Bronchial epithelial cell (primary cell): ENCODE results near the gene ARHGAP5. TPM values are rescaled to one million over a fixed set of nuclear protein-coding genes. Genes with fewer than 3 reads are reported as not detected.

Source experiments
- DNase-seq: peaks from one replicate; pipeline ENCODE4 v3.0.0-alpha.2; 2010; ENCODE audit warnings: low read depth
- FAIRE-seq: peaks from 2 replicates; lab custom pipeline; 2011; peaks lifted over from hg19 to GRCh38; lab: Jason Lieb, UNC
- H3K27me3 ChIP-seq: 2 replicates; pipeline ENCODE4 v1.5.1; 2011; ENCODE audit warnings: low read length; ENCODE audit not compliant: control insufficient read depth, insufficient read depth
- H3K36me3 ChIP-seq: 2 replicates; pipeline ENCODE4 v1.5.1; 2011; ENCODE audit warnings: low read length; ENCODE audit not compliant: control insufficient read depth, insufficient read depth
- H3K4me3 ChIP-seq: 2 replicates; pipeline ENCODE4 v1.5.1; 2011; ENCODE audit warnings: mild to moderate bottlenecking, low read depth, low read length, control low read depth
- total RNA-seq: library from RNA; depleted of rRNA; stranded (reverse); fragments of >200 nt; gene quantifications from 2 replicates; pipeline ENCODE4 v1.2.1, GENCODE V29; 2014
- TF ChIP-seq, protein P1 (sequence below): IDR thresholded peaks from 2 replicates; pipeline ENCODE4 v1.5.1; 2011; ENCODE audit warnings: mild to moderate bottlenecking, moderate library complexity, low read length, control low read depth, inconsistent platforms; ENCODE audit not compliant: insufficient read depth, severe bottlenecking

The ARHGAP5 gene
- total RNA-seq, 1 donor from 2014 or later = 139 TPM

DNA sequence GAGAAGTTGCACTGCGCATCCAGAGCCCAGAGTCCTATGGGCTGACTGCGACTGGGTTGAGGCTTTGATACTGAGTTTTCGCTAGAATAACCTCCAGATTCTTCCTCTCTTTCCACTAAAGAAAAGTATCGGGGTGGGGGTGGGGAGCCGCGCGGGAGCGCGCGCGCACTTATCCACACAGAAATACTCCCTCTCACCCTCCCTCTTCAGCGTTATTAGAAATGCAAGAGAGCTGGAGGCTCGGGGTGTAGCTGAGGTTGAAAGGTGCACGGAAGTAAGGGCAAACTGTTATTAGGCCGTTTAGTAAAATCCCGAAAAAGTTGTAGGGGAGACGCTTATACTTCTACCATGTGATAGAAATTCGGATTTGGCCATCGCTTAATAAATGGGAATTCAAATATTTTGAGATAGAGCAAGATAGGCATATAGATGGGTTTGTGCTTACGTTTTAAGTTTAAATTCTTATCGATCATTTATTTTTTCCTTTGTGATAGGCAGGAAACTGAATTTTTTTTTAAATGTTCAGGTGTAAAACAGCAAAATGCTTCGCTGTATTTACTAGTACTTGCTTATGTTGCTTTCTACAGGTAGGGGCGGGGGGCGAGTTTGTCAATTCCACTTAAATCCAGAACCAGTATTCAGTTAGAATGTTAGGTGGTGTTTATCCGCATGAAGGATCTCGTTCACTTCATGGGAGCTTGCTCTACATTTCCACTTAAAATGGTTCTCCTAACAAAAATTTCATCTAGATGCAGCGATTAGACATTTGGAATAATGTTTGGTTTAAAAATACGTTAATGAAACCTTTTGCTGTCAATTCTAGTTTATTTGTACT, 1.1 kb downstream of the ARHGAP5 start:
- Histone ChIP-seq H3K27me3 (no peaks in the 10 kb centered on the region), H3K4me3 (peak overlapping the region; percentile 77), H3K36me3 (no peaks in the 10 kb centered on the region)
- FAIRE-seq (no peak), DNase-seq (no peak)
- TF ChIP-seq, protein P1, sequence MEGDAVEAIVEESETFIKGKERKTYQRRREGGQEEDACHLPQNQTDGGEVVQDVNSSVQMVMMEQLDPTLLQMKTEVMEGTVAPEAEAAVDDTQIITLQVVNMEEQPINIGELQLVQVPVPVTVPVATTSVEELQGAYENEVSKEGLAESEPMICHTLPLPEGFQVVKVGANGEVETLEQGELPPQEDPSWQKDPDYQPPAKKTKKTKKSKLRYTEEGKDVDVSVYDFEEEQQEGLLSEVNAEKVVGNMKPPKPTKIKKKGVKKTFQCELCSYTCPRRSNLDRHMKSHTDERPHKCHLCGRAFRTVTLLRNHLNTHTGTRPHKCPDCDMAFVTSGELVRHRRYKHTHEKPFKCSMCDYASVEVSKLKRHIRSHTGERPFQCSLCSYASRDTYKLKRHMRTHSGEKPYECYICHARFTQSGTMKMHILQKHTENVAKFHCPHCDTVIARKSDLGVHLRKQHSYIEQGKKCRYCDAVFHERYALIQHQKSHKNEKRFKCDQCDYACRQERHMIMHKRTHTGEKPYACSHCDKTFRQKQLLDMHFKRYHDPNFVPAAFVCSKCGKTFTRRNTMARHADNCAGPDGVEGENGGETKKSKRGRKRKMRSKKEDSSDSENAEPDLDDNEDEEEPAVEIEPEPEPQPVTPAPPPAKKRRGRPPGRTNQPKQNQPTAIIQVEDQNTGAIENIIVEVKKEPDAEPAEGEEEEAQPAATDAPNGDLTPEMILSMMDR = no peak

DNA sequence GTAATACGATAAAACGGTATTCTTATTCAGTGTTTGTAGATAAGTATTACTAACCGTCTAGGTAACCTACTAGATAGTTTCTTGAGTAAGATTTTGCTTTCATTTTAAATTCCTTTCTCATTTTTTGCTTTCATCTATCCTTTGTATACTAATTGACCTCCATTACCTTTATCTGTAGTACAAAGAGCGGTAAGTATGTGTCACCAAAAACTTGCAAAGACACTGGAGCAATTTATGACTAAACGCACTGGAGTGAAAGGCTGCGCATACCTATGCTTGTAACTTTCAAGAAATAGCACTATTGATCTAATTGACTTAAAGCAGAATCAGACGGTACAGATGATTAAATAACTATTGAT, 1.7 kb downstream of the ARHGAP5 start:
- FAIRE-seq (no peak), DNase-seq (peak; percentile 81)
- H3K36me3 ChIP-seq = no peaks in the 10 kb centered on the region
- H3K27me3 ChIP-seq = no peaks in the 10 kb centered on the region
- peak overlapping the region; percentile 77 for H3K4me3 ChIP-seq
- TF ChIP-seq, protein P1 = no peak

DNA sequence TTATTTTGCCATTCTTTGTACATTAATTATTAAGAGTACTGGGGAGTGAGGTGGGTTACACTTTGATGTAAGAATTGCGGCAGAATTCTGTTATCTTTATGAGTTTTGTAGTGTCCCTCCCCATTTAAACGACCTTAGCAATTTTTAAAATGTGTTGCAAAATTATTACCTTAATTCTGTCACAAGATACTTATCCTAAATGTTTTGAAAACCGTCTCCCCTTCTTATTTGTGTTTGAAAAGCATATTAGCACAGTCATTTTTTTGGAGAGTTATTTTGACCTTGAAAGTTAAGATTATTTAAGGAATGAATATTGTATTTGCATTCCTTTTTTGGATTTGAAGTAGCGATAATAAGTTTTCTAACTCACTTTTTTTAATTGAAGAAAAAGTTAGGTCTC, 2.2 kb downstream of the ARHGAP5 start:
- FAIRE-seq (no peak), DNase-seq (no peak)
- Histone ChIP-seq H3K4me3 (peak overlapping the region; percentile 77), H3K27me3 (no peaks in the 10 kb centered on the region), H3K36me3 (no peaks in the 10 kb centered on the region)
- TF ChIP-seq, protein P1 = no peak

DNA sequence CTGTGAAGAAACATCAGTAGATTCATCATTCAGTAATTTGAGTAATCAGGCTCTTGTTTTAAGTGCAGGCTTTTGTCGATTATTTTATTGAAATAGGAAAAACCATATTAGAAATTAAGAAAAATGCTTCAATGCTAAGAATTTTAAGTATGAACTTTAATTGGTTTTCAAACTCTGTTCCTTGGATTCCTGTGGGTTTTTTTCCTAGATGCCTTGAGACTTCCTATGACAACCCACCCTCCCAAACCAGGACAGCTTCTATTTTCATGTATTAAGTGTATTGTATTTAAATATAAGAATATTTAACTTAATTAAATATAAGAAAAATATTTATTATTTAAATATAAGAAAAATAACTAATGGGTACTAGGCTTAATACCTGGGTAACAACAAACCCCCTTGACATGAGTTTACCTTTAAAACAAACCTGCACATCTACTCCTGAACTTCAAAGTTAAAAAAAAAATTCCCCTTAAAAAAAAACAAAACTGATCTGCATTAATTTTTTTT, 3.0 kb downstream of the ARHGAP5 start:
- FAIRE-seq = no peak
- DNase-seq = no peak
- no peak overlapping the region for H3K4me3 ChIP-seq
- TF ChIP-seq, protein P1 = no peak
- no peaks in the 10 kb centered on the region for H3K27me3 ChIP-seq
- H3K36me3 ChIP-seq = no peaks in the 10 kb centered on the region

DNA sequence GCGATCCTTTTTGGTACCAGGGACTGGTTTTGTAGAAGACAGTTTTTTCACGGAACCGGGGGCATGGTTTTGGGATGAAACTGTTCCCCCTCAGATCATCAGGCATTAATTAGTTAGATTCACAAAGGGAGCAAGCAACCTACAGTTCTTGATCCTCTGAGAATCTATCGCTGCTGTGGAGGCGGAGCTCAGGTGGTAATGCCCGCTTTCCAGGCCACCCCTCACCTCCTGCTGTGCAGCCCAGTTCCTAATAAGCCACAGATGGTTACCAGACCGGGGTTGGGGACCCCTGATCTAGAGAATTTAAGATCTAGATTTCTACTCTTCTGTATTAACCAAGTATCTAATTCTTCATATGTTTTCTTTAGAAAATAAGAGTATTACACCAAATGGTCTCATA, 4.8 kb downstream of the ARHGAP5 start:
- H3K4me3 ChIP-seq = no peak overlapping the region
- TF ChIP-seq, protein P1 = no peak
- DNase-seq (no peak), FAIRE-seq (no peak)
- no peaks in the 10 kb centered on the region for H3K27me3 ChIP-seq
- H3K36me3 ChIP-seq = no peaks in the 10 kb centered on the region
